Measurements from ENCODE around the gene KLHL35.
"Not testable (repeated sequence)": the region's sequence is repeated elsewhere in the genome, so short reads cannot be mapped to it uniquely, and the experiment has no call there.

KLHL35 gene

GRCh38 chr11:75386942-75387630 lies 45.9 kb downstream of the KLHL35 start:
- FAIRE-seq (no peak), DNase-seq (ENCODE audit: insufficient read length, low spot score) (no peak)
- no peak for TF ChIP-seq PAX5 (IDR thresholded peaks at IDR 0.05; ENCODE audit: insufficient read depth, low read length, severe bottlenecking)
- no peak for TF ChIP-seq SPI1 (IDR thresholded peaks at IDR 0.05; ENCODE audit: low read depth, low read length)

- TF ChIP-seq POLR2A (IDR thresholded peaks at IDR 0.05; ENCODE audit: low read depth, low read length) (no peak), SPI1 (IDR thresholded peaks at IDR 0.05; ENCODE audit: low read depth, low read length) (no peak), POLR2AphosphoS5 (IDR thresholded peaks at IDR 0.05; ENCODE audit: low read depth, low read length) (no peak), PAX5 (IDR thresholded peaks at IDR 0.05; ENCODE audit: insufficient read depth, low read length, severe bottlenecking) (no peak), TAF1 (IDR thresholded peaks at IDR 0.05; ENCODE audit: low read depth, low read length) (no peak)
- DNase-seq (ENCODE audit: insufficient read length, low spot score), result peak; percentile 60
- peak; percentile 55 for FAIRE-seq
Measured at GRCh38 chr11:75384438-75385080, 48.4 kb downstream of the KLHL35 start.

- DNase-seq (ENCODE audit: insufficient read length, low spot score), result no peak
- TF ChIP-seq SPI1 (IDR thresholded peaks at IDR 0.05; ENCODE audit: low read depth, low read length) (no peak), PAX5 (IDR thresholded peaks at IDR 0.05; ENCODE audit: insufficient read depth, low read length, severe bottlenecking) (no peak), POU2F2 (IDR thresholded peaks at IDR 0.05; ENCODE audit: low read depth, low read length) (no peak), TAF1 (IDR thresholded peaks at IDR 0.05; ENCODE audit: low read depth, low read length) (no peak), POLR2A (IDR thresholded peaks at IDR 0.05; ENCODE audit: low read depth, low read length) (no peak), POLR2AphosphoS5 (IDR thresholded peaks at IDR 0.05; ENCODE audit: low read depth, low read length) (no peak)
- FAIRE-seq, result no peak
Measured at GRCh38 chr11:75383246-75383645, 49.8 kb downstream of the KLHL35 start.

GRCh38 chr11:75380716-75381420 lies 52.1 kb downstream of the KLHL35 start:
- no peak for DNase-seq (ENCODE audit: insufficient read length, low spot score)
- FAIRE-seq, result no peak
- no peak for TF ChIP-seq TAF1 (IDR thresholded peaks at IDR 0.05; ENCODE audit: low read depth, low read length)
- no peak for TF ChIP-seq POLR2AphosphoS5 (IDR thresholded peaks at IDR 0.05; ENCODE audit: low read depth, low read length)
- TF ChIP-seq POU2F2 (IDR thresholded peaks at IDR 0.05; ENCODE audit: low read depth, low read length), result no peak
- no peak for TF ChIP-seq SPI1 (IDR thresholded peaks at IDR 0.05; ENCODE audit: low read depth, low read length)
- no peak for TF ChIP-seq POLR2A (IDR thresholded peaks at IDR 0.05; ENCODE audit: low read depth, low read length)
- no peak for TF ChIP-seq PAX5 (IDR thresholded peaks at IDR 0.05; ENCODE audit: insufficient read depth, low read length, severe bottlenecking)

GRCh38 chr11:75380245-75380644 lies 52.8 kb downstream of the KLHL35 start:
- FAIRE-seq, result no peak
- TF ChIP-seq POU2F2 (IDR thresholded peaks at IDR 0.05; ENCODE audit: low read depth, low read length) (no peak), POLR2A (IDR thresholded peaks at IDR 0.05; ENCODE audit: low read depth, low read length) (no peak), POLR2AphosphoS5 (IDR thresholded peaks at IDR 0.05; ENCODE audit: low read depth, low read length) (no peak), PAX5 (IDR thresholded peaks at IDR 0.05; ENCODE audit: insufficient read depth, low read length, severe bottlenecking) (no peak), SPI1 (IDR thresholded peaks at IDR 0.05; ENCODE audit: low read depth, low read length) (no peak), TAF1 (IDR thresholded peaks at IDR 0.05; ENCODE audit: low read depth, low read length) (no peak)
- DNase-seq (ENCODE audit: insufficient read length, low spot score), result no peak

GRCh38 chr11:75378776-75379175 lies 54.2 kb downstream of the KLHL35 start:
- FAIRE-seq; DNase-seq (ENCODE audit: insufficient read length, low spot score): not testable (repeated sequence)

- DNase-seq (ENCODE audit: insufficient read length, low spot score) (no peak), FAIRE-seq (no peak)
Measured at GRCh38 chr11:75376175-75376574, 56.8 kb downstream of the KLHL35 start.

GRCh38 chr11:75375626-75376025 lies 57.4 kb downstream of the KLHL35 start:
- no peak for TF ChIP-seq POLR2AphosphoS5 (IDR thresholded peaks at IDR 0.05; ENCODE audit: low read depth, low read length)
- TF ChIP-seq POU2F2 (IDR thresholded peaks at IDR 0.05; ENCODE audit: low read depth, low read length), result no peak
- no peak for TF ChIP-seq TAF1 (IDR thresholded peaks at IDR 0.05; ENCODE audit: low read depth, low read length)
- no peak for TF ChIP-seq SPI1 (IDR thresholded peaks at IDR 0.05; ENCODE audit: low read depth, low read length)
- no peak for TF ChIP-seq PAX5 (IDR thresholded peaks at IDR 0.05; ENCODE audit: insufficient read depth, low read length, severe bottlenecking)
- no peak for TF ChIP-seq POLR2A (IDR thresholded peaks at IDR 0.05; ENCODE audit: low read depth, low read length)
- no peak for FAIRE-seq
- DNase-seq (ENCODE audit: insufficient read length, low spot score), result no peak

More at GRCh38 chr11:75376175-75376574, 56.8 kb downstream of the KLHL35 start:
- no peak for TF ChIP-seq POLR2AphosphoS5 (IDR thresholded peaks at IDR 0.05; ENCODE audit: low read depth, low read length)
- TF ChIP-seq TAF1 (IDR thresholded peaks at IDR 0.05; ENCODE audit: low read depth, low read length), result no peak
- TF ChIP-seq PAX5 (IDR thresholded peaks at IDR 0.05; ENCODE audit: insufficient read depth, low read length, severe bottlenecking), result no peak
- TF ChIP-seq POU2F2 (IDR thresholded peaks at IDR 0.05; ENCODE audit: low read depth, low read length), result no peak
- TF ChIP-seq SPI1 (IDR thresholded peaks at IDR 0.05; ENCODE audit: low read depth, low read length), result no peak
- no peak for TF ChIP-seq POLR2A (IDR thresholded peaks at IDR 0.05; ENCODE audit: low read depth, low read length)

GRCh38 chr11:75374646-75375045 lies 58.4 kb downstream of the KLHL35 start:
- no peak for FAIRE-seq
- no peak for DNase-seq (ENCODE audit: insufficient read length, low spot score)
- no peak for TF ChIP-seq POLR2AphosphoS5 (IDR thresholded peaks at IDR 0.05; ENCODE audit: low read depth, low read length)
- TF ChIP-seq PAX5 (IDR thresholded peaks at IDR 0.05; ENCODE audit: insufficient read depth, low read length, severe bottlenecking), result no peak
- no peak for TF ChIP-seq SPI1 (IDR thresholded peaks at IDR 0.05; ENCODE audit: low read depth, low read length)
- TF ChIP-seq POLR2A (IDR thresholded peaks at IDR 0.05; ENCODE audit: low read depth, low read length), result no peak
- TF ChIP-seq POU2F2 (IDR thresholded peaks at IDR 0.05; ENCODE audit: low read depth, low read length), result no peak
- TF ChIP-seq TAF1 (IDR thresholded peaks at IDR 0.05; ENCODE audit: low read depth, low read length), result no peak
